Fibroblast of mammary gland (primary cell): ENCODE measurements around the gene ABAT.

Source experiments
- DNase-seq: peaks from one replicate; pipeline ENCODE4 v3.0.0-alpha.2; 2010; ENCODE audit warnings: low read depth
- H3K4me3 ChIP-seq: 2 replicates; pipeline ENCODE4 v1.5.1; 2011; ENCODE audit warnings: low read depth, mild to moderate bottlenecking, low read length, moderate library complexity; ENCODE audit not compliant: control insufficient read depth
- TF ChIP-seq, protein P1 (sequence below): conservative IDR thresholded peaks from 2 replicates; pipeline ENCODE4 v1.5.1; 2011; ENCODE audit warnings: low read depth, low read length, inconsistent platforms; ENCODE audit not compliant: control insufficient read depth, insufficient read depth

Gene ABAT

GRCh38 chr16:8729779-8730334, 55.4 kb downstream of the ABAT start:
- no peak for DNase-seq
- no peak overlapping the region for H3K4me3 ChIP-seq
- TF ChIP-seq, protein P1, sequence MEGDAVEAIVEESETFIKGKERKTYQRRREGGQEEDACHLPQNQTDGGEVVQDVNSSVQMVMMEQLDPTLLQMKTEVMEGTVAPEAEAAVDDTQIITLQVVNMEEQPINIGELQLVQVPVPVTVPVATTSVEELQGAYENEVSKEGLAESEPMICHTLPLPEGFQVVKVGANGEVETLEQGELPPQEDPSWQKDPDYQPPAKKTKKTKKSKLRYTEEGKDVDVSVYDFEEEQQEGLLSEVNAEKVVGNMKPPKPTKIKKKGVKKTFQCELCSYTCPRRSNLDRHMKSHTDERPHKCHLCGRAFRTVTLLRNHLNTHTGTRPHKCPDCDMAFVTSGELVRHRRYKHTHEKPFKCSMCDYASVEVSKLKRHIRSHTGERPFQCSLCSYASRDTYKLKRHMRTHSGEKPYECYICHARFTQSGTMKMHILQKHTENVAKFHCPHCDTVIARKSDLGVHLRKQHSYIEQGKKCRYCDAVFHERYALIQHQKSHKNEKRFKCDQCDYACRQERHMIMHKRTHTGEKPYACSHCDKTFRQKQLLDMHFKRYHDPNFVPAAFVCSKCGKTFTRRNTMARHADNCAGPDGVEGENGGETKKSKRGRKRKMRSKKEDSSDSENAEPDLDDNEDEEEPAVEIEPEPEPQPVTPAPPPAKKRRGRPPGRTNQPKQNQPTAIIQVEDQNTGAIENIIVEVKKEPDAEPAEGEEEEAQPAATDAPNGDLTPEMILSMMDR = no peak

- no peak overlapping the region for H3K4me3 ChIP-seq
- TF ChIP-seq, protein P1 = no peak
- DNase-seq = no peak
Measured at GRCh38 chr16:8730335-8730915, 56.0 kb downstream of the ABAT start.

DNA sequence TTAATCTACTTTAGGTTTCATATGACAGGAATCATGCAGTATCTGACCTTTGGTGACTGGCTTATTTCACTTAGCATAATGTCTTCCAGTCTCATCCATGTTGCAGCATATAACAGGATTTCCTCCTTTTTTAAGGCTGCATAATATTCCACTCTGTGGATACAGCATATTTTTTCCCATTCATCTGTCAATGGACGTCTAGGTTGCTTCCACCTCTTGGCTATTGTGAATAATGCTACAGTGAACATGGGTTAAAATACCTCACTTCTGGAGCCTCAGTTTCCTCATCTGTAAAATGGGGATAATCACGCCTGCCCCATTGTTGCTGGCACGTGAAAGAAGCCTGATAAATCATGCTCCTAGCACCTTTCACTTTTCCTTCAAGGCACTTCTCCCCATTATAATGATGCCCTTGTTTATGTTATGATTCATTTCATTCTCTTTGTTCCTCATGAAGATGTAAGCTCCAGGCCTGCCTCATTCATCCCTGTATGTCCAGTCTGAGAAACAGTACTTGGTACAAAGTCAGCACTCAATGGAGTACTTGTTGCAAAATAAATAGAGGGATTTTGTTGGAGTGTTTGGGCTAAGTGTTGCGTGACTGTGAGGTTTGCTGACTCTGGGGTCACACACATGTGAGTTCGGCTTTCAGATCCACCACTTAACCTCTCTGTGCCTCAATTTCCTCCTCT, 59.6 kb downstream of the ABAT start:
- TF ChIP-seq, protein P1 = no peak
- DNase-seq = no peak
- H3K4me3 ChIP-seq = no peak overlapping the region

GRCh38 chr16:8735574-8735973, 61.2 kb downstream of the ABAT start:
- TF ChIP-seq, protein P1 = no peak
- DNase-seq = no peak
- H3K4me3 ChIP-seq = no peak overlapping the region

DNA sequence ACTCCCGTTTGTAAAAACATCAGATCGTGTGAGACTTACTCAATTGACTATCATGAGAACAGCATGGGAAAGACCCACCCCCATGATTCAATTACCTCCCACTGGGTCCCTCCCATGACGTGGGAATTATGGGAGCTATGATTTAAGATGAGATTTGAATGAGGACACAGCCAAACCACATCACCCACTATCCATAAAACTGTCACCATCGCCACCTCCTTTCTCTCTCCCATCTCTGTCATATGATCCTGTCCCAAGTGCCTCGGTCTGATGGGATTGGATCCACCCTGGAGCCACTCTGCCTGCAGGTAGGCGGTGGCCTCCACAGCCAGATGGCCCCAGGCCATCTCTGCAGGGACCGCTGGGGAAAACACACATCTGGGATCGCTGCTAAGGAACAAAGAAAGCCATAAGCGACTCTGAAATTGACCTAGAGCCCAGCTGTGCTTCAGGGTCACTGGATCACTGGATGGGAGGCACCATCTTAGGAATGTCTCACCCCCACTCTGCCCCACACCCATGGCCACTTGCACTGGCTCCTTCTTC, 61.8 kb downstream of the ABAT start:
- TF ChIP-seq, protein P1 = no peak
- no peak overlapping the region for H3K4me3 ChIP-seq
- no peak for DNase-seq

GRCh38 chr16:8739151-8739550, 64.7 kb downstream of the ABAT start:
- H3K4me3 ChIP-seq = no peak overlapping the region
- TF ChIP-seq, protein P1 = no peak
- DNase-seq = no peak
